Stimulated activated CD8-positive, alpha-beta memory T cell treated with anti-CD3 and anti-CD28 coated beads, Interleukin-15, amount 100 ng/mL, for 48 hours (primary cell): ENCODE measurements around the gene SLC45A3.
"Not testable (repeated sequence)": the region's sequence is repeated elsewhere in the genome, so short reads cannot be mapped to it uniquely, and the experiment has no call there.

Experiments
- DNase-seq, 2 donors: peaks; one replicate each; pipeline ENCODE4 v3.0.0-alpha.2; 2020; ENCODE audit warnings: low read depth in 2 of 2

SLC45A3 gene

DNA sequence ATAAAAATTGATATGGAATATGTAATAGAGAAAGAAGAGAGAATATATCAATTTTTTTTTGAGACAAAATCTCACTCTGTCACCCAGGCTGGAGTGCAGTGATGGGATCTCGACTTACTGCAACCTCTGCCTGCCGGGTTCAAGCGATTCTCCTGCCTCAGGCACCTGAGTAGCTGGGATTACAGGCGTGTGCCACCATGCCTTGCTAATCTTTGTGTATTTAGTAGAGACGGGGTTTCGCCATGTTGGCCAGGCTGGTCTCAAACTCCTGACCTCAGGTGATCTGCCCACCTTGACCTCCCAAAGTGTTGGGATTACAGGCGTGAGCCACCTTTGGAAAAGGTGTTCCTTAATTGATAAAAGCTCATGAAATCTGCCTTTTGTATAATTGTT is 44.2 kb downstream of the SLC45A3 start:
- not testable (repeated sequence) for DNase-seq

- DNase-seq = no peak
Observed at GRCh38 chr1:205633421-205633976, 46.8 kb downstream of the SLC45A3 start.

GRCh38 chr1:205632669-205633169 is 47.6 kb downstream of the SLC45A3 start:
- DNase-seq = no peak

GRCh38 chr1:205631768-205632668 is 48.3 kb downstream of the SLC45A3 start, which contains the start of gene ELK4:
ELK4 (minus strand) TSS chr1:205632011; CDS start chr1:205623882, 8,129 bp downstream.
- DNase-seq = peak; percentile 99

DNA sequence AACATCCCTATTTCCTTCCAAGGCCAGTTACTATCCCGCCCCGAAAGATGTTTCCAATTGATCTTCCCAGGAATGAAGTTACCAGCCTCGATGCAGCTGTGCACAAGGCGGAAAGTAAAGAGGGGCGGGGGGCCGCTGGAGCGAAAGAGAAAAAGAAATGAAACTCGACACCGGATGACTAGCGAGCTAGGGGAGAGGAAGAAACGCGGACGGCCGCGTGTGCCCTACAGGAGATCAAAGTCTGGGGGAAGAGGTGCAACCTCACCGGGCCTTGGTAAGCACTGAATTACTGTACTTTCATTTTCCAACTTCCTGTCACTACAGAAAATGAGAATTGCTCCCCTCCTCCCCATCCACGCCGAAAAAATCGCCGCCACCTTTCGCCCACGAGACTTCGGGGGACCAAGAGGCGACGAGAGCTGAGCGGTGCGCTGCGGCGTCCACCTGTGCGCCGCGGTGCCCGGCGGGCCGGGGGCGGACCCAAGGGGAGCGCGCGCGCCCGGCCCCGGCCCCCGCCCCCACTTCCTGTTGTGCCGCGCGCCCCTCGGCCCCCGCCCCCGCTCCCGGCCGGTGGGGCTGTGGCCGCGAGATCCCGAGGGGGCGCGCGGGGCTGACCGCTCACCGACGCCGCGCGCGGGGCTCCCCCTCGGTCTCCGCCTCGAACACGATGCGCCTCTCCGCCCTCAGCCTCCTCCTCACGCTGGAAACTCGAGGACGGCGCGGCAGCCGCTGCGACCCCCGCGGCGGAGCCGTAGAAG is 49.1 kb downstream of the SLC45A3 start:
- peak; percentile 72 to 79 for DNase-seq

GRCh38 chr1:205630651-205631009 is 49.7 kb downstream of the SLC45A3 start:
- DNase-seq = no peak

DNA sequence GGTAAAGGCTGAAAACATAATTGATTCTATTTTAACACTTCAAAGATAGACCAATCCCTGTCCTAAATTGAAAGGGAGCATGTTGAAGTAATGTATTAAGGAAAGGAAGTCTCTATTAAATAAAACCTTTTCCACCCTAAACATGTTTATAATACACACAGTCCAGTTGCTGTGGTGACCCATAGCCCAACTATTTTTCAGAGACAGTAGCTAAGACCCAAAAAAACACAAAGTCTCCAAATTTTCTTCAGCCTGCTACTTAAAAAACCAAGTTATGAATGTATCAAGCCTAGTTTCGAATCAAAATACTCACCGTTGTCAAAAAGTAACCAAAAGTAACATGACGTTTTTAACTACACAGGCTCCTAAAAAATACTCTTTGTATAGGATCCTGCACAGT is 50.1 kb downstream of the SLC45A3 start:
- DNase-seq = no peak

- no peak for DNase-seq
Observed at GRCh38 chr1:205629751-205630150, 50.6 kb downstream of the SLC45A3 start.

- DNase-seq = no peak
Observed at GRCh38 chr1:205627956-205628355, 52.4 kb downstream of the SLC45A3 start.

- DNase-seq = no peak
Observed at GRCh38 chr1:205626216-205626615, 54.1 kb downstream of the SLC45A3 start.

DNA sequence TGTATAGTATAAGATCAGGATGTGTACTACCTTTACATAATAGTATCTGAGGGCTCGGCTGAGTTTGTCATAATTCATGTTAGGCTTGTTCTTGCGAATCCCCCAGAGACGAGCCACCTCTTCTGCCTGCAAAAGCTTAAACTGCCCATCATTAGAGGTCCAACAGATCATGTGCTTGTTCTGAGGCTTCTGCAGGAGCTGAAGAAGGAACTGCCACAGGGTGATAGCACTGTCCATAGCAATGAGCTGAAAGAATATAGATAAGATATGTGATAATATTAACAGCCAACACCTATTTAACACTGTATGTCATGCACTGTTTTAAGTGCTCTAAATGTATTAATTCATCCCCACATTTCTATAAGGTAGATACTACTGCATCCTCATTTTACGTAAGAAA is 56.7 kb downstream of the SLC45A3 start:
- no peak for DNase-seq

GRCh38 chr1:205620269-205620668 is 60.0 kb downstream of the SLC45A3 start:
- DNase-seq = no peak

DNA sequence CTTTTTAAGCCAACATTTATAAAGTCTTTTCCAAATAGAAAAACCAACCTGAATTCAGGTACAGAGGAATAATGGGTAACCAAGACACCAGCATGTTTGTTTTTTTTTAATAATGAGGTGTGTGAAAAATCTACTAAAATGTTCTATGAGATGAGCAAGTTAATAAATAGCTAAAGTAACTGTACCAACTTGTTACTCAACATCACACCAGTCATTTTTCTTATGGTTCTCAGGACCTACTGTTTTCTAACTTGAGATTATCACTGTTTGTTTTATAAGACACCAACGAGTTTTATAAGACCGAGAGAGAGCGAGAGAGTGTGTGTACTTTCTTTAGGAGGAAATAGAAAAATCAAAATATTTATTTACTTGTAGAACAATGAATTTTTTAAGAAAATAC is 60.9 kb downstream of the SLC45A3 start:
- DNase-seq = no peak

DNA sequence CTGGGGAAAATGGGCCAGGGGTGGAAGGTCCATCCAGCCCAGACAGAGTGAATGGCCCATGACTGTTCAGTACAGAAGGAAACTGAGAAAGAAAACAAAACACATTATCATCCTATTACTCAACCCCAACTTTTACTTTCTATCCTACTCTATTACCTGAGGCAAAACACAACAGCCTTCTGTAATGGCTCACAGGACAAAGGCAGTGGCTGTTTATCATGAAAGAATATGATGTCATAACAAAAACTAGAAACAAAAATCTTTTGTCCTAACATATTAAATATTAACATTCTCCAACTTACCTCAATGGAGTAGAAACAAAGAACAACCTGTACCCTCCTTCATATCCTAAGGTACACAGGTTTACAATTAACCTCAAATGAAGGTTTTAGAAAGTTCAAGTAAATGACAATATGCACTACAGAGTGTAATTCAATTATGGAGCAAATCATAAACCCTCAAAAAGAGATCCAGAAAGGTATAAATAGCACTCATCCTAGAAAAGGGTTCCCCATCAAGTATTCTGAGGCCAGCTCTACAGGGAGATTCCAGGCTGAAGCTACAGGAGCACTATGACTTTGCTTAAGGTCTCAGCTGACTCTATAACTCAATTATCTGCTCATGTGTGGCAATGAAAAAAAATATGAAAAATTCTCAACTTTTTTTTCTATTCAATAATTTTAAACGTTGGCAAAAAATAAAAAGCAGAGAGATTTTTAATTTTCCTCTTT is 63.6 kb downstream of the SLC45A3 start:
- no peak for DNase-seq

DNA sequence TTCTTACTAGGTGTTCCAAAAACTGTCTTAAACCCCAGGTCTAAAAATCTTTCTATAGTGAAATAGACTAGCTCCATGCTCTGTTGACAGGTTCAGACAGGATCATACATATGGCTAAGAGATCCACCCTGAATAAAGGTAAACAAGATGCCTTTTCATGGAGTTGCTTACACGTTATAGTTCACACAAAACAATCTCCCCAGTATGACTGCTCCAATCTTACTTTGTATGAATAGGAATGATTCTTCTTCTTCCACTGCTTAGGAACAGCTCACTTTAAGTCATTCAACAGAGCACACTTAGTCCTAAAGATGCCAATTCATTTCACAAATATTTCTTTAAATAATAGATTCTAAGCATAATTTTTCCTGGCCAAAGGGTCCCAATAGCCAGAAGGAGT is 64.5 kb downstream of the SLC45A3 start:
- DNase-seq = no peak

- DNase-seq = no peak
Observed at GRCh38 chr1:205613854-205614412, 66.4 kb downstream of the SLC45A3 start.

- DNase-seq = no peak
Observed at GRCh38 chr1:205612556-205612955, 67.8 kb downstream of the SLC45A3 start.

DNA sequence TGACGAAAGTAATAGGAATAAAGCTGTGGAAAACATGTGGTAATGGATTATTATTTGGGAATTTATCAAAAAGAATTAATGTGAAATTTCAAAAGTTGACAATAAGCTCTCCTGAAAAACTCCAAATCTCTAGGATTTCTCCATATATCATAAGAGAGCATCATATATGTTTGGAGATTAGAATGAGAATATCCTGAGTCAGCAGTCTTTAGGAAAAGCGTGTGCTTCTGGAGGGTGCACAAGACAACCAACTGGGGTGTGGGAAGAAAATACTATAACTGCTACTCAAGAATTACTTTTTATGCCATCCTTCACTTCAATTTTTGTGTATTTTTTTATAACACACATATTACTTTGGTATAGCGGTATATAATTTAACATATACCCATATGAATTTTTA is 68.2 kb downstream of the SLC45A3 start:
- DNase-seq = no peak

GRCh38 chr1:205610901-205611466 is 69.3 kb downstream of the SLC45A3 start:
- no peak for DNase-seq

- no peak for DNase-seq
Observed at GRCh38 chr1:205610036-205610435, 70.3 kb downstream of the SLC45A3 start.
